ENCODE measurements around the gene GNAZ. TPM values are rescaled to one million over a fixed set of nuclear protein-coding genes. Genes with fewer than 3 reads are reported as not detected.
A peak's percentile ranks its signal among the peaks of the same experiment; 100 is the strongest.

The GNAZ gene
- total and polyA plus RNA-seq, 8 donors = 1.7 to 4.7 (median 3.9) TPM

GRCh38 chr22:23066200-23067022 is 3.9 kb upstream of the GNAZ start:
- DNase-seq = peak in 2 of 4 donors; percentile 24 to 48
- intact Hi-C loops (cut with DNase I) = no loop called here

GRCh38 chr22:23067023-23067650 is 3.2 kb upstream of the GNAZ start:
- H3K27me3 ChIP-seq = peaks cover 0 to 33% of the 10 kb centered on the region in 2 donors
- intact Hi-C loops (cut with DNase I) = no loop called here
- ATAC-seq = no peak
- peak in 2 of 4 donors; percentile 13 to 56 for DNase-seq
- TF ChIP-seq CTCF (IDR thresholded peaks at IDR 0.05) = no peak
- H3K9me3 ChIP-seq = no peaks in the 10 kb centered on the region
- H3K36me3 ChIP-seq = no peaks in the 10 kb centered on the region
- no peak overlapping the region for H3K4me3 ChIP-seq
- no peak overlapping the region for H3K27ac ChIP-seq
- H3K4me1 ChIP-seq = peaks cover 8 to 18% of the 10 kb centered on the region in 2 donors

More at GRCh38 chr22:23066200-23067022, 3.9 kb upstream of the GNAZ start:
- no peaks in the 10 kb centered on the region for H3K36me3 ChIP-seq
- H3K4me3 ChIP-seq = no peak overlapping the region
- no peaks in the 10 kb centered on the region for H3K9me3 ChIP-seq
- H3K4me1 ChIP-seq = peaks cover 8 to 18% of the 10 kb centered on the region in 2 donors
- TF ChIP-seq CTCF (IDR thresholded peaks at IDR 0.05) = no peak
- peaks cover 0 to 25% of the 10 kb centered on the region in 2 donors for H3K27me3 ChIP-seq
- no peak overlapping the region for H3K27ac ChIP-seq
- ATAC-seq = no peak

- Histone ChIP-seq H3K36me3 (no peaks in the 10 kb centered on the region), H3K27me3 (peaks cover 0 to 38% of the 10 kb centered on the region in 2 donors), H3K4me1 (peaks cover 8 to 18% of the 10 kb centered on the region in 2 donors), H3K9me3 (no peaks in the 10 kb centered on the region), H3K4me3 (no peak overlapping the region), H3K27ac (no peak overlapping the region)
- DNase-seq (peak in 1 of 4 donors; percentile 21), ATAC-seq (no peak)
- TF ChIP-seq CTCF (IDR thresholded peaks at IDR 0.05) = no peak
- intact Hi-C loops (cut with DNase I) = no loop called here
These were observed 2.6 kb upstream of the GNAZ start for GRCh38 chr22:23067691-23068090.

- DNase-seq = peak in 2 of 4 donors; percentile 25 to 59
- H3K27ac ChIP-seq = no peak overlapping the region
- no peak for ATAC-seq
- H3K9me3 ChIP-seq = no peaks in the 10 kb centered on the region
- no peak for TF ChIP-seq CTCF (IDR thresholded peaks at IDR 0.05)
- no peak overlapping the region for H3K4me3 ChIP-seq
- peaks cover 0 to 44% of the 10 kb centered on the region in 2 donors for H3K27me3 ChIP-seq
- intact Hi-C loops (cut with DNase I) = no loop called here
- peaks cover 8 to 18% of the 10 kb centered on the region in 2 donors for H3K4me1 ChIP-seq
- H3K36me3 ChIP-seq = no peaks in the 10 kb centered on the region
These were observed 2.1 kb upstream of the GNAZ start for GRCh38 chr22:23068096-23068831.
